ENCODE data around the gene EEF1AKMT1.

DNA sequence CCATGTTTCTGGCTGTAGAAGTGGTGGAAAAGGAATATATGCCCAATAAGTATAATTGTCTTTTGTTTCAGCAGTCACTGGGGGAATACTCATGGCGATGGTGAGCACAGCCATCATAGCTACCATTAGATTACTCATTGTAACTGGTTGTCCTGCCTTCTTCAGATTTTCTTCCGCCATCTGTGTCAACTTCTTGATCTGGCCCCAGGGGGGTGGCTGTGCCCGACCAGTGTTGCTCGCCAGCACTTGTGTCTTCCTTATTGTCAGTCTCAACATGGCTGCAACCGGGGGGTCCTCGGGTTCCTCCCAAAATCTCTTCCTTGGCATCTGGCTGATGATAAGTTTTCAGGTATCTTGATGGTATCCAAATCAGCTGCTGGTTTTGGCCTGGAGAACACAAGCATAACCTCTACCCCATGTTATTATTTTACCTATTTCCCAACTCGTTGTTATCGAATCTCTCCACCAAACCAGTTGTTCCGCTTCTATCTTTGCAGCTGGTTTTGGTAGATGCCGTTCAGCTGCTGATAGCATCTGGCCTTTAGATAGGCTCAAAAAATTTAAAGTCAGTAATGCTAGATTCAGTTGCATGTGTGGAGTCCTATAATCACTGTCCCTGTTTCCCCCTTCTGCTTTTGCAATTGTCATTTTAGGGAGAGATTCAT lies 93.2 kb downstream of the EEF1AKMT1 start:
- TF ChIP-seq, protein P1, sequence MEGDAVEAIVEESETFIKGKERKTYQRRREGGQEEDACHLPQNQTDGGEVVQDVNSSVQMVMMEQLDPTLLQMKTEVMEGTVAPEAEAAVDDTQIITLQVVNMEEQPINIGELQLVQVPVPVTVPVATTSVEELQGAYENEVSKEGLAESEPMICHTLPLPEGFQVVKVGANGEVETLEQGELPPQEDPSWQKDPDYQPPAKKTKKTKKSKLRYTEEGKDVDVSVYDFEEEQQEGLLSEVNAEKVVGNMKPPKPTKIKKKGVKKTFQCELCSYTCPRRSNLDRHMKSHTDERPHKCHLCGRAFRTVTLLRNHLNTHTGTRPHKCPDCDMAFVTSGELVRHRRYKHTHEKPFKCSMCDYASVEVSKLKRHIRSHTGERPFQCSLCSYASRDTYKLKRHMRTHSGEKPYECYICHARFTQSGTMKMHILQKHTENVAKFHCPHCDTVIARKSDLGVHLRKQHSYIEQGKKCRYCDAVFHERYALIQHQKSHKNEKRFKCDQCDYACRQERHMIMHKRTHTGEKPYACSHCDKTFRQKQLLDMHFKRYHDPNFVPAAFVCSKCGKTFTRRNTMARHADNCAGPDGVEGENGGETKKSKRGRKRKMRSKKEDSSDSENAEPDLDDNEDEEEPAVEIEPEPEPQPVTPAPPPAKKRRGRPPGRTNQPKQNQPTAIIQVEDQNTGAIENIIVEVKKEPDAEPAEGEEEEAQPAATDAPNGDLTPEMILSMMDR (IDR thresholded peaks at IDR 0.05; ENCODE audit: low read depth, low read length, poor library complexity, severe bottlenecking) = no peak
- no peak for TF ChIP-seq EZH2phosphoT487 (IDR thresholded peaks at IDR 0.05; ENCODE audit: borderline replicate concordance, low read length)
